ENCODE data around the gene CKM. TPM values are rescaled to one million over a fixed set of nuclear protein-coding genes. Genes with fewer than 3 reads are reported as not detected.

Gene CKM
- total and polyA plus RNA-seq, 2 experiments from 2014 or later = 1.0 to 1.3 TPM

GRCh38 chr19:45356760-45357444 is 34.2 kb upstream of the CKM start:
- Histone ChIP-seq H3K4me1 (ENCODE audit: insufficient read depth) (no peaks in the 10 kb centered on the region), H3K9me2 (replicated peaks; ENCODE audit: insufficient read depth) (no peaks in the 10 kb centered on the region), H3K4me3 (no peak overlapping the region), H3K27me3 (no peaks in the 10 kb centered on the region), H3K4me2 (no peak overlapping the region), H3K9me3 (ENCODE audit: low read depth) (no peaks in the 10 kb centered on the region), H3K79me2 (no peaks in the 10 kb centered on the region), H2AFZ (no peak overlapping the region), H3K36me3 (replicated peaks; ENCODE audit: insufficient read depth, low read depth) (no peaks in the 10 kb centered on the region), H3K27ac (no peak overlapping the region), H4K20me1 (ENCODE audit: insufficient read depth, poor library complexity, severe bottlenecking) (no peaks in the 10 kb centered on the region)
- no peak for DNase-seq (ENCODE audit: low spot score)
- 93% methylated on average over 20 of the region's 20 CpGs for WGBS (ENCODE audit: low lambda C conversion rate, missing lambda C conversion rate)
- TF ChIP-seq EZH2 (IDR thresholded peaks at IDR 0.05; ENCODE audit: borderline replicate concordance) (no peak), CTCF (IDR thresholded peaks at IDR 0.05; ENCODE audit: poor library complexity) (no peak), EZH2phosphoT487 (IDR thresholded peaks at IDR 0.05; ENCODE audit: low read depth, severe bottlenecking, unreplicated experiment) (no peak)

GRCh38 chr19:45355910-45356309 is 33.2 kb upstream of the CKM start:
- H3K27me3 ChIP-seq = no peaks in the 10 kb centered on the region
- no peaks in the 10 kb centered on the region for H3K36me3 ChIP-seq (replicated peaks; ENCODE audit: insufficient read depth, low read depth)
- TF ChIP-seq EZH2phosphoT487 (IDR thresholded peaks at IDR 0.05; ENCODE audit: low read depth, severe bottlenecking, unreplicated experiment) (no peak), EZH2 (IDR thresholded peaks at IDR 0.05; ENCODE audit: borderline replicate concordance) (no peak), CTCF (IDR thresholded peaks at IDR 0.05; ENCODE audit: poor library complexity) (no peak)
- WGBS (ENCODE audit: low lambda C conversion rate, missing lambda C conversion rate) = 97% methylated on average over 9 of the region's 9 CpGs
- H3K4me3 ChIP-seq = no peak overlapping the region
- no peaks in the 10 kb centered on the region for H3K4me1 ChIP-seq (ENCODE audit: insufficient read depth)
- H2AFZ ChIP-seq = no peak overlapping the region
- no peaks in the 10 kb centered on the region for H3K9me2 ChIP-seq (replicated peaks; ENCODE audit: insufficient read depth)
- no peaks in the 10 kb centered on the region for H4K20me1 ChIP-seq (ENCODE audit: insufficient read depth, poor library complexity, severe bottlenecking)
- H3K79me2 ChIP-seq = no peaks in the 10 kb centered on the region
- no peak overlapping the region for H3K4me2 ChIP-seq
- no peak overlapping the region for H3K27ac ChIP-seq
- no peak for DNase-seq (ENCODE audit: low spot score)
- H3K9me3 ChIP-seq (ENCODE audit: low read depth) = no peaks in the 10 kb centered on the region

GRCh38 chr19:45355402-45355801 is 32.7 kb upstream of the CKM start:
- H3K27ac ChIP-seq = no peak overlapping the region
- H3K9me3 ChIP-seq (ENCODE audit: low read depth) = no peaks in the 10 kb centered on the region
- no peaks in the 10 kb centered on the region for H3K4me1 ChIP-seq (ENCODE audit: insufficient read depth)
- no peaks in the 10 kb centered on the region for H3K9me2 ChIP-seq (replicated peaks; ENCODE audit: insufficient read depth)
- H3K79me2 ChIP-seq = no peaks in the 10 kb centered on the region
- DNase-seq (ENCODE audit: low spot score) = no peak
- 98% methylated on average over 9 of the region's 9 CpGs for WGBS (ENCODE audit: low lambda C conversion rate, missing lambda C conversion rate)
- no peak overlapping the region for H3K4me2 ChIP-seq
- H3K27me3 ChIP-seq = no peaks in the 10 kb centered on the region
- no peaks in the 10 kb centered on the region for H3K36me3 ChIP-seq (replicated peaks; ENCODE audit: insufficient read depth, low read depth)
- H4K20me1 ChIP-seq (ENCODE audit: insufficient read depth, poor library complexity, severe bottlenecking) = no peaks in the 10 kb centered on the region
- no peak overlapping the region for H2AFZ ChIP-seq
- H3K4me3 ChIP-seq = no peak overlapping the region
- TF ChIP-seq EZH2 (IDR thresholded peaks at IDR 0.05; ENCODE audit: borderline replicate concordance) (no peak), EZH2phosphoT487 (IDR thresholded peaks at IDR 0.05; ENCODE audit: low read depth, severe bottlenecking, unreplicated experiment) (no peak), CTCF (IDR thresholded peaks at IDR 0.05; ENCODE audit: poor library complexity) (no peak)

Measured in hepatocyte (in vitro differentiated cells).